Neuronal stem cell (in vitro differentiated cells): Measurements from ENCODE around the gene NNT.

Experiments
- DNase-seq: peaks from one replicate; pipeline ENCODE4 v3.0.0-alpha.2; 2013; ENCODE audit warnings: low spot score
- H2AFZ ChIP-seq: one replicate; pipeline ENCODE4 v1.6.1; 2013; ENCODE audit warnings: mild to moderate bottlenecking, low read length, inconsistent platforms
- H2AK5ac ChIP-seq: 2 replicates; pipeline ENCODE4 v1.6.1; 2013; ENCODE audit warnings: low read depth, mild to moderate bottlenecking, inconsistent platforms, low read length, moderate library complexity, mixed read lengths
- H2BK120ac ChIP-seq: 2 replicates; pipeline ENCODE4 v1.6.1; 2013; ENCODE audit warnings: low read depth, mild to moderate bottlenecking, inconsistent platforms, low read length, moderate library complexity, mixed read lengths
- H2BK12ac ChIP-seq: one replicate; pipeline ENCODE4 v1.6.1; 2013; ENCODE audit warnings: low read length, inconsistent platforms
- H2BK15ac ChIP-seq: 2 replicates; pipeline ENCODE4 v1.6.1; 2013; ENCODE audit warnings: mild to moderate bottlenecking, low read length, inconsistent platforms, mixed read lengths
- H2BK5ac ChIP-seq: one replicate; pipeline ENCODE4 v1.6.1; 2013; ENCODE audit warnings: inconsistent platforms, mild to moderate bottlenecking, low read length, moderate library complexity
- H3K14ac ChIP-seq: one replicate; pipeline ENCODE4 v1.6.1; 2013; ENCODE audit warnings: low read length, inconsistent platforms
- H3K18ac ChIP-seq: 2 replicates; pipeline ENCODE4 v1.6.1; 2013; ENCODE audit warnings: low read length, inconsistent platforms
- H3K23ac ChIP-seq: 2 replicates; pipeline ENCODE4 v1.6.1; 2013; ENCODE audit warnings: low read depth, mild to moderate bottlenecking, mixed read lengths, low read length, inconsistent platforms; ENCODE audit not compliant: poor library complexity
- H3K27ac ChIP-seq: replicated peaks from 3 replicates; pipeline ENCODE4 v1.5.1; 2013; ENCODE audit warnings: low read length, inconsistent platforms
- H3K27me3 ChIP-seq, 3 experiments: 2 replicates each; pipeline ENCODE4 v1.6.1; 2013; ENCODE audit warnings: low read length in 3 of 3, mild to moderate bottlenecking in 2 of 3, inconsistent platforms in 1 of 3, low read depth in 1 of 3, mixed read lengths in 1 of 3, moderate library complexity in 1 of 3; ENCODE audit not compliant: control insufficient read depth in 3 of 3, insufficient read depth in 3 of 3
- H3K36me3 ChIP-seq, 2 donors: replicated peaks in 1 of 2; 2 replicates each; pipeline ENCODE4 v1.6.1; 2013; ENCODE audit warnings: low read length in 2 of 2; ENCODE audit not compliant: control insufficient read depth in 2 of 2, insufficient read depth in 2 of 2
- H3K4ac ChIP-seq: 2 replicates; pipeline ENCODE4 v1.6.1; 2013; ENCODE audit warnings: inconsistent platforms, mild to moderate bottlenecking, low read length, moderate library complexity
- H3K4me1 ChIP-seq, 2 donors: 1 replicate in 1 of 2; 2 replicates in 1 of 2; pipeline ENCODE4 v1.6.1; 2013; ENCODE audit warnings: low read length in 2 of 2, low read depth in 1 of 2; ENCODE audit not compliant: control insufficient read depth in 2 of 2, insufficient read depth in 1 of 2
- H3K4me2 ChIP-seq: one replicate; pipeline ENCODE4 v1.6.1; 2013; ENCODE audit warnings: mild to moderate bottlenecking, low read length, inconsistent platforms; ENCODE audit not compliant: insufficient read depth, poor library complexity, severe bottlenecking
- H3K4me3 ChIP-seq, 2 donors: 2 replicates each; pipeline ENCODE4 v1.5.1; 2013; ENCODE audit warnings: low read length in 2 of 2, mild to moderate bottlenecking in 2 of 2, inconsistent platforms in 1 of 2, moderate library complexity in 1 of 2
- H3K79me1 ChIP-seq: one replicate; pipeline ENCODE4 v1.6.1; 2013; ENCODE audit warnings: low read depth, mild to moderate bottlenecking, inconsistent platforms, low read length, moderate library complexity
- H3K9ac ChIP-seq: one replicate; pipeline ENCODE4 v1.6.1; 2013; ENCODE audit warnings: mild to moderate bottlenecking, low read depth, low read length, inconsistent platforms; ENCODE audit not compliant: poor library complexity
- H3K9me3 ChIP-seq, 2 donors: replicated peaks in 1 of 2; 2 replicates each; pipeline versions ENCODE3 to v1.6.1; 2013; ENCODE audit warnings: low read length in 2 of 2, mild to moderate bottlenecking in 2 of 2, inconsistent platforms in 1 of 2, low read depth in 1 of 2, mixed read lengths in 1 of 2, moderate library complexity in 1 of 2; ENCODE audit not compliant: control insufficient read depth in 2 of 2, insufficient read depth in 1 of 2
- H4K8ac ChIP-seq: one replicate; pipeline ENCODE4 v1.6.1; 2013; ENCODE audit warnings: low read depth, mild to moderate bottlenecking, inconsistent platforms, low read length, moderate library complexity
- H4K91ac ChIP-seq: one replicate; pipeline ENCODE4 v1.6.1; 2013; ENCODE audit warnings: low read length, low read depth, mild to moderate bottlenecking, inconsistent platforms; ENCODE audit not compliant: poor library complexity
- WGBS, 2 donors: extraction: QIAGEN DNeasy Blood & Tissue Kit; methylation state at CpG; one replicate each; pipeline ENCODE4 v1.1.7; 2013; ENCODE audit warnings: missing lambda C conversion rate in 2 of 2, mixed read lengths in 1 of 2; ENCODE audit not compliant: insufficient read length in 2 of 2, insufficient replicate concordance in 1 of 2; ENCODE audit errors: extremely low coverage in 2 of 2; 5-methylcytosine and 5-hydroxymethylcytosine counted together

NNT gene

GRCh38 chr5:43638107-43638506, 35.1 kb downstream of the NNT start:
- Histone ChIP-seq H4K8ac (no peak overlapping the region), H2BK12ac (no peak overlapping the region), H2BK15ac (no peak overlapping the region), H3K23ac (no peak overlapping the region), H3K27me3 (no peaks in the 10 kb centered on the region), H3K4me2 (no peak overlapping the region), H2BK120ac (no peak overlapping the region), H3K4ac (no peak overlapping the region), H2AK5ac (no peak overlapping the region), H4K91ac (no peak overlapping the region), H3K36me3 (peaks cover 0 to 55% of the 10 kb centered on the region in 2 donors), H3K9ac (no peak overlapping the region), H2AFZ (no peak overlapping the region), H3K18ac (no peak overlapping the region), H3K9me3 (peaks cover 0 to 3% of the 10 kb centered on the region in 2 donors), H3K14ac (no peak overlapping the region), H3K4me1 (no peaks in the 10 kb centered on the region), H3K27ac (no peak overlapping the region), H3K79me1 (no peaks in the 10 kb centered on the region), H3K4me3 (no peak overlapping the region), H2BK5ac (no peak overlapping the region)
- WGBS, 2 donors = no CpG with 5 or more reads among the region's 2 CpGs
- DNase-seq = no peak

- Histone ChIP-seq H2BK5ac (no peak overlapping the region), H3K36me3 (peaks cover 0 to 50% of the 10 kb centered on the region in 2 donors), H2AK5ac (no peak overlapping the region), H3K27ac (no peak overlapping the region), H4K91ac (no peak overlapping the region), H4K8ac (no peak overlapping the region), H3K14ac (no peak overlapping the region), H3K9me3 (peaks cover 0 to 3% of the 10 kb centered on the region in 2 donors), H2BK12ac (no peak overlapping the region), H3K4ac (no peak overlapping the region), H3K4me1 (no peaks in the 10 kb centered on the region), H2AFZ (no peak overlapping the region), H2BK120ac (no peak overlapping the region), H3K23ac (no peak overlapping the region), H3K27me3 (no peaks in the 10 kb centered on the region), H3K4me2 (no peak overlapping the region), H3K4me3 (no peak overlapping the region), H3K79me1 (no peaks in the 10 kb centered on the region), H3K18ac (no peak overlapping the region), H2BK15ac (no peak overlapping the region), H3K9ac (no peak overlapping the region)
- DNase-seq = no peak
Observed at GRCh38 chr5:43638546-43638945, 35.6 kb downstream of the NNT start.

DNA sequence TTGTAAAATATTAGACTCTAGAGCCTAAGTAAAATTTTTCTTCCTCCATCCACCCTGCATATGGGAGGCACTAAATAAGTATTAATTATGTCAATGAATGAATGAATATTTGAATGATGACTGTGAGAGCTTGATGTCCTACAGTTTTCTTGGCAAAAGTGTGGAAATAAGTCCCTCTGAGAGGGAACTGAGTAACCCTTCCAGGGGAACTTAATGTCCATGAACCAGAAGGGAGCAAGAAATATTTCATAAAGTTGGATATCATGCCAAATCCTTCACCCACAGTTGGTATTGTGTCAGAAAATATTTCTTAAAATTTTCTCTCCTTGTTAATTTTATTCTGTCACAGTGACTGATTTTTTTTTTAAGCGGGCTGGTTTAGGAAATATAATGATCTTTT, 36.6 kb downstream of the NNT start:
- Histone ChIP-seq H4K8ac (no peak overlapping the region), H2AK5ac (no peak overlapping the region), H3K23ac (no peak overlapping the region), H3K79me1 (no peaks in the 10 kb centered on the region), H3K4me1 (no peaks in the 10 kb centered on the region), H2BK15ac (no peak overlapping the region), H2BK120ac (no peak overlapping the region), H2AFZ (no peak overlapping the region), H2BK12ac (no peak overlapping the region), H3K27ac (no peak overlapping the region), H3K9me3 (peaks cover 0 to 3% of the 10 kb centered on the region in 2 donors), H3K27me3 (no peaks in the 10 kb centered on the region), H3K18ac (no peak overlapping the region), H4K91ac (no peak overlapping the region), H3K4me3 (no peak overlapping the region), H3K4me2 (no peak overlapping the region), H2BK5ac (no peak overlapping the region), H3K9ac (no peak overlapping the region), H3K4ac (no peak overlapping the region), H3K14ac (no peak overlapping the region), H3K36me3 (peaks cover 0 to 43% of the 10 kb centered on the region in 2 donors)
- DNase-seq = no peak
- WGBS, 2 donors = no CpG with 5 or more reads among the region's 1 CpG

DNA sequence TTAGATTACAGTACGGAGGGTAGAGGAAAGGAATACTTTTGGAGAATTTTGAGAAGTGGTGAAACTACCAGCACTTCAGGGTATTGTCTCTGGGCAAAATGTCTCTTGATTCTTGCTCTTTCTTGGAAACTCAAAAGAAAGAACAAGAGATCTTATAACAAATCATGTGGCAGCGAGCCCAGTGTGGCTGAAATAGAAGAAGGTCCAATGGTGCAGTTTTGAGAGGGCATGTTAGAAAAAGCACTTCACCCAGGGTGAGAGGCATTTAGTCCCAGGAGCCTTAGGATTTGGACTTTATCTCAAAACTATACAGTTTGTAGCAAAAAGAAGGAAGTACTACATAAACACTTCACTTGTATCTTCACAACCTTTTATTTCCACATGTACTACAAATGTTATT, 39.4 kb downstream of the NNT start:
- H3K27me3 ChIP-seq = no peaks in the 10 kb centered on the region
- no peak overlapping the region for H2BK15ac ChIP-seq
- no peaks in the 10 kb centered on the region for H3K4me1 ChIP-seq
- H2BK120ac ChIP-seq = no peak overlapping the region
- no peak overlapping the region for H3K9ac ChIP-seq
- H3K4me3 ChIP-seq = no peak overlapping the region
- H3K36me3 ChIP-seq = peaks cover 0 to 44% of the 10 kb centered on the region in 2 donors
- no CpG with 5 or more reads among the region's 2 CpGs for WGBS, 2 donors
- H3K9me3 ChIP-seq = no peaks in the 10 kb centered on the region
- H3K79me1 ChIP-seq = no peaks in the 10 kb centered on the region
- H2BK12ac ChIP-seq = no peak overlapping the region
- no peak overlapping the region for H3K4ac ChIP-seq
- no peak overlapping the region for H4K8ac ChIP-seq
- no peak overlapping the region for H3K14ac ChIP-seq
- no peak overlapping the region for H3K23ac ChIP-seq
- H2AFZ ChIP-seq = no peak overlapping the region
- no peak overlapping the region for H2AK5ac ChIP-seq
- no peak overlapping the region for H3K18ac ChIP-seq
- H3K4me2 ChIP-seq = no peak overlapping the region
- H3K27ac ChIP-seq = no peak overlapping the region
- no peak overlapping the region for H4K91ac ChIP-seq
- no peak for DNase-seq
- H2BK5ac ChIP-seq = no peak overlapping the region
